ENCODE data around the gene ULK1.

ULK1 gene

GRCh38 chr12:131920157-131920508, 25.7 kb downstream of the ULK1 start:
- DNase-seq (ENCODE audit: low read depth) = no peak

DNA sequence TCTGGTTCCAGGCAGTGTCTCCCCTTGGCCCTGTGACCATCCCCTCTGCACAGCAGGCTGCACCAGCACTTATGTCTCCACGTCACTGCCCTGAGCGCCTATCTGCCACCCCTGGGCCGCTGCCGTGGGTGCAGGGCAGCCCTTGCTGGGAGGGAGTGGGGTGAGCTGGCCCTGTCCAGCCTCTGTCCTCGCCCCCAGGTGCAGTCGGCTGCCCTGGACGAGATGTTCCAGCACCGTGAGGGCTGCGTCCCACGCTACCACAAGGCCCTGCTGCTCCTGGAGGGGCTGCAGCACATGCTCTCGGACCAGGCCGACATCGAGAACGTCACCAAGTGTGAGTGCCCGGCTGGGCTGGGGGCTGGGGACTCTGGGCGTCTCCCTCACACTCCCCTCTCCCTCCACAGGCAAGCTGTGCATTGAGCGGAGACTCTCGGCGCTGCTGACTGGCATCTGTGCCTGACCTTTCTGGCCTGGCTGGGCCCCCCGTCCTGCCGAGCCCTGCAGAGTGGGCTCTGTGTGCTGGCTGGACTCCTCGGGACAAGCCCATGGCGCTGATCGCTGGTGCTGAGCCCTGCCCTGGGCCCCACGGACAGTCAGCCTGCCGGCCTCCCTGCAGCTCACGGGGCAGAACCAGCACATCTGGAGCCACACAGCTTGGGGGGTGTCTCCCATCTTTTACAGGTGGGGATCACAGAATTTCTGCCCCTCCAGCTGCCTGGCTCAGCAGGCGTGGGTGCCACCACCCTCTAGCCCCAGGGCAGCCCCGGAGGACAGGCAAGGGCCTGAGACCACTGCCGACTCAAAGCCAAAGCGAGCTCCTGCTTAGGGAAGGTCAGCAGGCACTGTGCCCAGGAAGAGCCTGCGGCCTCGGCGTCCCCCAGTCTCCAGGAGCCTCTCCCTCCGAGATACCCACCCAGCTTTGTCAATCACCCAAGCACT, 26.7 kb downstream of the ULK1 start:
- no peak for DNase-seq (ENCODE audit: low read depth)

- no peak for DNase-seq (ENCODE audit: low read depth)
These were observed 27.7 kb downstream of the ULK1 start for GRCh38 chr12:131921866-131922769.

GRCh38 chr12:131922772-131923171, 28.4 kb downstream of the ULK1 start:
- no peak for DNase-seq (ENCODE audit: low read depth)

DNA sequence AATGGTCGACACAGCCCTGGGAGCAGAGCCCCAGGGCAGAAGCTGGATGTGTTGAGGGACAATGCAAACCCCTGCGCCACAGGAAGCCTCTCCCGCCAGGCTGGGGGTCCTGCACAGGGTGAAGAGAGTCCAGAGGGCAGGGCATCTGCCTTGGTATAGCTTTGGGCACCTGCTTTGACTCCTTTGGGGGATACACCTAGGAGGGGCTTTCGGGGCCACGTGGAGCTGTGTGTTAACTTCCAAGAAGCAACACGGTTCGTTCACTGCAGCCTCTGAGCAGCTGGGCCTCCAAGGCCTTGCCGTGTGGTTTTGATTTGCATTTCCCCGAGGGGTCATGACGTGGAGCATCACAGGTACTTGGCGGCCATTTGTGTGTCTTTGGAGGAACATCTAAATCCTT, 28.8 kb downstream of the ULK1 start:
- no peak for DNase-seq (ENCODE audit: low read depth)

GRCh38 chr12:131927110-131928079, 33.0 kb downstream of the ULK1 start:
- DNase-seq (ENCODE audit: low read depth) = no peak

DNA sequence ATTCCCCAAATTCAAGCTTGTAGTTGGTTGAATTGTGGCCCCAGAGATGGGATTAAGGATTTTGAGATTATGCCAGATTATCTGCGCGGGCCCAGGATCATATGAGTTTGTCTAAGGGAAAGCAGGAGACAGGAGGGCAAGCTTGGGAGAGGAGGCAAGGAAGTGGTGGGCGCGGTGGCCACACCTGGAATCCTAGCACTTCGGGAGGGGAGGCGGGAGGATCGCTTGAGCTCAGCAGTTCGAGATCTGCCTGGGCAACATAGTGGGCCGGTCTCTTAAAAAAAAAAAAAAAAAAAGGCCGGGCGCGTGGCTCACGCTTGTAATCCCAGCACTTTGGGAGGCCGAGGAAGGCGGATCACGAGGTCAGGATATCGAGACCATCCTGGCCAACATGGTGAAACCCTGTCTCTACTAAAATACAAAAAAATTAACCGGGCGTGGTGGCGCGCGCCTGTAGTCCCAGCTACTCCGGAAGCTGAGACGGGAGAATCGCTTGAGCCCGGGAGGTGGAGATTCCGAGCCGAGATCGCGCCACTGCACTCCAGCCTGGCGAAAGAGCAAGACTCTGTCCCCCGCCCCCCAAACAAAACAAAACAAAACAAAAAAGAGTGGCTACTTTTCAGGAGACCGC, 33.8 kb downstream of the ULK1 start:
- peak; percentile 18 for DNase-seq (ENCODE audit: low read depth)

- DNase-seq (ENCODE audit: low read depth) = peak; percentile 90
These were observed 34.5 kb downstream of the ULK1 start, which contains the start of gene PUS1 for GRCh38 chr12:131928711-131929580. TSS of gene PUS1 (plus strand) at chr12:131929276. CDS start at chr12:131929723, 447 bp downstream.

- peak; percentile 20 for DNase-seq (ENCODE audit: low read depth)
These were observed 35.4 kb downstream of the ULK1 start for GRCh38 chr12:131929581-131930456.

DNA sequence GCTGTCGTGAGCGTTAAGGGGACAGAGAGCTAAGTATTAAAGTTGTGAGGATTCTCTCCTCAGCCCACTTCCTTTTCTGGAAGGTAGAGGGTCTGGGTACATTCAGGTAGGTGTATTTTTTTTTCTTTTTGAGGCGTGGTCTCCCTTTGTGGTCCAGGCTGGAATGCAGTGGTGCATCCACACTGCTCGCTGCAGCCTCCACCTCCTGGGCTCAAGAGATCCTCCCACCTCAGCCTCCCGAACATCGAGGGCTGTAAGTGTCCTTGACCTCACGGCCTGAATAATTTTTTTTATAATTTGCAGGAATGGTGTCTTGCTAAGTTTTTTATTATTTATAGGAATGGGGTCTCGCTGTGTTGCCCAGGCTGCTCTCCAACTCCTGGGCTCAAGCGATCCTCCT, 36.1 kb downstream of the ULK1 start:
- DNase-seq (ENCODE audit: low read depth) = no peak

DNA sequence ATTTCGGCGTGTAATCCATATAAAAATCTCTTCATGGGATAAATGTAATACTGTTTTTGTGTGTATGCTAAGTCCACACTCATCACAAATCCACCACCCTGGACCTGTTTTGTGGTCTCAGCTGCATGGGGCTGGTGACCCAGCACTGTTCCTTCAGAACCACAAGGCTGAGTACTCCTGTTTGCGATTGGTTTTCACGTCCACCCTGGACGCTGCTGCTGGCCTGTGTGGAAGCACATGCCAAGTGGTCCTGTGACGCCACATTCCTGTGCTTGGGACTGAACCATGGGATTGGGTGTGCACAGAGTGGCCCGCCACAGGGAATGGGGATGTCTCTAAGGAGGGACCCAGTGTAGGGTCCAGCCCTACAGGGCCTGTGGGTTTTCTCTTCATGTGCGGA, 39.0 kb downstream of the ULK1 start:
- no peak for DNase-seq (ENCODE audit: low read depth)

DNA sequence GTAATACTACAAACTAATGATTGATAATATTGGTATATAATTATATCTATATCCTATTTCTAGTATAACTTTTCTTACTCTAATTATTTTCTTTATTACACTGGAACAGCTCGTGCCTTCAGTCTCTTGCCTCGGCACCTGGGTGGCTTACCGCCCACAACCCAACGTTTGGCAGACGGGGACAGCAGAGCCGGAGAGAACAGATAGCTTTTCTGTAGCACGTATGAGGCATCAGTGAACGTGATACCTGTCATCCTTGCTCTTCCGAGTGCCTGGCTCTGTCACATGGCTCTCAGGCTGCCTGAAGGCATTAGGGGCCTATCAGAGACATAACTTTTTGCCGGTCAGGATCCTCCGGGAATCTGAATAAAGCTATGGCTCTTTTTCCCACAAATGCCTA, 40.1 kb downstream of the ULK1 start:
- no peak for DNase-seq (ENCODE audit: low read depth)

- no peak for DNase-seq (ENCODE audit: low read depth)
These were observed 43.7 kb downstream of the ULK1 start for GRCh38 chr12:131938082-131938481.

GRCh38 chr12:131939007-131939406, 44.6 kb downstream of the ULK1 start:
- no peak for DNase-seq (ENCODE audit: low read depth)

DNA sequence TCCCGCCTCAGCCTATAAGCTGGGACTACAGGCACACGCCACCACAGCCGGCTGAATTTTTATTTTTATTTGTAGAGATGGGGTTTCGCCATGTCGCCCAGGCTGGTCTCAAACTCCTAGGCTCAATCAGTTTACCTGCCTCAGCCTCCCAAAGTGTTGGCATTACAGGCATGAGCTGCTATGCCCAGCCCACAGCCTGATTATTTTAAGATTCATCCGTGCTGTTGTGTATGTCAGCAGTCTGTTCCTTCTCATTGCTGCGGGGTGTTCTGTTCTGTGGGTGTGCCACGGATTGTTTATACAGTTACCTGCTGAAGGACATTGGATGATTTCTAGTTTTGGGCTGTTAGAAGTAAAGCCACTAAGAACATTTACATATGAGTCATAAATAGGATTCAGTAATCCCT, 45.7 kb downstream of the ULK1 start:
- DNase-seq (ENCODE audit: low read depth) = no peak

GRCh38 chr12:131941116-131941986, 46.9 kb downstream of the ULK1 start:
- DNase-seq (ENCODE audit: low read depth) = no peak

GRCh38 chr12:131941987-131942341, 47.5 kb downstream of the ULK1 start:
- DNase-seq (ENCODE audit: low read depth) = no peak

DNA sequence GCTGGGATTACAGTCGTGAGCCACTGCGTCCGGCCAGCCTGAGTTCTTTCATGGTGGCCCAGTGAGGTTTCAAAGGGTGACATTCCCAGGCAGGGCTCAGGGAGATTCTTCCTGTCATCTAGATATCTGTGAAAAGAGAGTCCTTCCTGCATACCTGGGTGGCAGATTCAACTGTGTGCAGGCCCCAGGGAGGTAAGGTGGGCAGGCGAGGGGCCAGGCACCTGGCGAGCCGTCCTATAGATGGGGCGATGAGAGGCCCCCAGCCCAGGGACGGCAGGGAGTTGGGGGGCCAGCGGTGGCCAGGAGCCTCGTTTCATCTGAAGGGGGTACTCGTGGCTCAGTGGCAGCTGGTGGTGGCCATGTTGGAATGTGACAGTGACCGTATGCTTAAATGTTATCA, 48.2 kb downstream of the ULK1 start:
- DNase-seq (ENCODE audit: low read depth) = no peak

Measured in activated T-cell treated with anti-CD3 and anti-CD28 coated beads for 48 hours (primary cell).